Cardiac fibroblast (primary cell): Measurements from ENCODE around the gene HOXD12.

ENCODE experiments used
- DNase-seq, 2 donors: peaks; one replicate each; pipeline versions ENCODE4 v3.0.0 to v3.0.0-alpha.2; 2010; ENCODE audit warnings: low read depth in 2 of 2
- H3K4me3 ChIP-seq, 2 donors: replicated peaks in 1 of 2; 1 replicate in 1 of 2; 2 replicates in 1 of 2; pipeline ENCODE4 v1.5.1; 2011; ENCODE audit warnings: low read depth in 2 of 2, low read length in 2 of 2, mild to moderate bottlenecking in 2 of 2, moderate library complexity in 1 of 2
- TF ChIP-seq, protein P1 (sequence below): IDR thresholded peaks from one replicate; pipeline ENCODE4 v1.5.1; 2011; ENCODE audit warnings: low read depth, mild to moderate bottlenecking, low read length, inconsistent platforms

The HOXD12 gene, protein sequence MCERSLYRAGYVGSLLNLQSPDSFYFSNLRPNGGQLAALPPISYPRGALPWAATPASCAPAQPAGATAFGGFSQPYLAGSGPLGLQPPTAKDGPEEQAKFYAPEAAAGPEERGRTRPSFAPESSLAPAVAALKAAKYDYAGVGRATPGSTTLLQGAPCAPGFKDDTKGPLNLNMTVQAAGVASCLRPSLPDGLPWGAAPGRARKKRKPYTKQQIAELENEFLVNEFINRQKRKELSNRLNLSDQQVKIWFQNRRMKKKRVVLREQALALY

GRCh38 chr2:176099728-176100546 is at the start of gene HOXD12:
HOXD12 (plus strand) TSS chr2:176099795; CDS start chr2:176099802, 7 bp downstream.
- TF ChIP-seq, protein P1, sequence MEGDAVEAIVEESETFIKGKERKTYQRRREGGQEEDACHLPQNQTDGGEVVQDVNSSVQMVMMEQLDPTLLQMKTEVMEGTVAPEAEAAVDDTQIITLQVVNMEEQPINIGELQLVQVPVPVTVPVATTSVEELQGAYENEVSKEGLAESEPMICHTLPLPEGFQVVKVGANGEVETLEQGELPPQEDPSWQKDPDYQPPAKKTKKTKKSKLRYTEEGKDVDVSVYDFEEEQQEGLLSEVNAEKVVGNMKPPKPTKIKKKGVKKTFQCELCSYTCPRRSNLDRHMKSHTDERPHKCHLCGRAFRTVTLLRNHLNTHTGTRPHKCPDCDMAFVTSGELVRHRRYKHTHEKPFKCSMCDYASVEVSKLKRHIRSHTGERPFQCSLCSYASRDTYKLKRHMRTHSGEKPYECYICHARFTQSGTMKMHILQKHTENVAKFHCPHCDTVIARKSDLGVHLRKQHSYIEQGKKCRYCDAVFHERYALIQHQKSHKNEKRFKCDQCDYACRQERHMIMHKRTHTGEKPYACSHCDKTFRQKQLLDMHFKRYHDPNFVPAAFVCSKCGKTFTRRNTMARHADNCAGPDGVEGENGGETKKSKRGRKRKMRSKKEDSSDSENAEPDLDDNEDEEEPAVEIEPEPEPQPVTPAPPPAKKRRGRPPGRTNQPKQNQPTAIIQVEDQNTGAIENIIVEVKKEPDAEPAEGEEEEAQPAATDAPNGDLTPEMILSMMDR = no peak
- no peak within 1 kb of the TSS for H3K4me3 ChIP-seq
- DNase-seq = no peak

GRCh38 chr2:176056406-176056805 is 43.2 kb upstream of the HOXD12 start:
- TF ChIP-seq, protein P1 = no peak
- H3K4me3 ChIP-seq = no peak overlapping the region
- DNase-seq = no peak

DNA sequence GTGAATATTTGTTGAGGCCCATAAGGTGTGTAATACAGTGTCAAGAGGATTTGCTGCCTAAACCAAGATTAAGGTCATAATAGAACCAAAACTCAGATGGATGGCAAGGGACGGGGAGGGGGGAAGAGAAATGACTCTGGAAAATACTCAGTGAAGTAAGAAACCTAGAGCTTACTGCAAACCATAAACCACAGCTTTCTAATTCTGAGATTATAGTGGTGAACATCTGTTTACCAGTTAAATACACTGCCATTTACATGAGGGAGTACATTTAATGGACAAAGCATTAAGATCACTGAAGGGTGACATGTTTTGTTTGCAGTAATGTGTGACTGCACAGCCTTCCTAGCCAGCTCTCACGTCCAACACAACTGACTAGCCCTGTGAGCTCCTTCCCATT is 35.6 kb upstream of the HOXD12 start:
- DNase-seq = no peak
- TF ChIP-seq, protein P1 = no peak
- H3K4me3 ChIP-seq = no peak overlapping the region

DNA sequence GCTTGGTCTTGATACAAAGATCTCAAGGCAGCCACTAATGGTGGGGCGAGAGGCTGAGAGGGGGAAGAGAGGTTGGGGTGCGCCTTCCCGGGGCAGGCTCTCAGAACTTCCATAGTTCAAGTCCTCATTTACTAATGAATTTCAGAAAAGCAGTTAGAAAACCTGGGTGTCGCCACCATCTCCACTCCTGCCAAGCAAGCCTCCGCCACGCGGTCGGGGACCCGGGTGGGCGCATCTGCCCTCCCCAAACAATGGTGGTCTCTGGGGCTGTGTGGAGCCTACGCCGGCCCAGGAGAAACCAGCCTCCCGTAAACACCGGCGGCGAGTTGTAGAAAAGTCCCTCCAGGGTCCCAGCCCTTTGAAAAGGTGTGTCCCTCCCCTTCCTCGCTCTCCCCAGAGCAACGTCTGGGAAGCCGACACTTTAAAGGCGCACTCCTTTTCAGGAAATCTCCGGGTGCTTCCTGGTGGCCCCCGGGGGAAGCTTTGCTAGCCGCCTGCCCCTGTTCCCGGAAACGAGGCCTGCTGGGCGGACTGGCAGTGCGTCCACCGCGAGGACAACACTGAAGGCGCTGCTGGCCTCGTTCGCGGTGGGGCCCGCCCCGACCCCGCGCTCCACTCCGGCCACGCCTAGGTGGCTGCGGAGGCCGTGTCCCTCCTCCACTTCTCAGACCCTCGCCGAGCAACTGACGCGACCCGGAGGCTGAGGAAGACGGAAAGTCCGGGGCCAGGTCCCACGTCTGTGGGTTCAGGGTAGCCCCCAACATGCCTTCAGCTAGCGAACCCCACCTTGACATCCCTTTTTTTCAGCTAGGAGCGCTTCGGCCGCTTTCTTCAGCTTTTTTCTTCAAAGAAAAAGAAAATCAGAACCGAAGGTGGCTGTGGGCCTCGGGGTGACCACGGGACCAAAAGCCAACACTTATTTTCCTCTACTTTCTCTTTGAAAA is 32.7 kb upstream of the HOXD12 start:
- peak overlapping the region; percentile 2 to 8 for H3K4me3 ChIP-seq
- TF ChIP-seq, protein P1 = no peak
- no peak for DNase-seq

GRCh38 chr2:176067589-176068418 is 31.8 kb upstream of the HOXD12 start:
- no peak for DNase-seq
- TF ChIP-seq, protein P1 = no peak
- H3K4me3 ChIP-seq = no peak overlapping the region

- no peak overlapping the region for H3K4me3 ChIP-seq
- DNase-seq = no peak
- TF ChIP-seq, protein P1 = no peak
Observed at GRCh38 chr2:176068419-176068832, 31.2 kb upstream of the HOXD12 start.
